NCI-H1092 treated with DMSO at 0.1 percent for 48 hours (cell line): Measurements from ENCODE around the gene TMPRSS5.
A peak's percentile ranks its signal among the peaks of the same experiment; 100 is the strongest.
"Not testable (repeated sequence)": the region's sequence is repeated elsewhere in the genome, so short reads cannot be mapped to it uniquely, and the experiment has no call there.

Experiments
- DNase-seq: peaks from one replicate; lab custom pipeline; 2025; lab: John Stamatoyannopoulos, UW

Gene TMPRSS5

DNA sequence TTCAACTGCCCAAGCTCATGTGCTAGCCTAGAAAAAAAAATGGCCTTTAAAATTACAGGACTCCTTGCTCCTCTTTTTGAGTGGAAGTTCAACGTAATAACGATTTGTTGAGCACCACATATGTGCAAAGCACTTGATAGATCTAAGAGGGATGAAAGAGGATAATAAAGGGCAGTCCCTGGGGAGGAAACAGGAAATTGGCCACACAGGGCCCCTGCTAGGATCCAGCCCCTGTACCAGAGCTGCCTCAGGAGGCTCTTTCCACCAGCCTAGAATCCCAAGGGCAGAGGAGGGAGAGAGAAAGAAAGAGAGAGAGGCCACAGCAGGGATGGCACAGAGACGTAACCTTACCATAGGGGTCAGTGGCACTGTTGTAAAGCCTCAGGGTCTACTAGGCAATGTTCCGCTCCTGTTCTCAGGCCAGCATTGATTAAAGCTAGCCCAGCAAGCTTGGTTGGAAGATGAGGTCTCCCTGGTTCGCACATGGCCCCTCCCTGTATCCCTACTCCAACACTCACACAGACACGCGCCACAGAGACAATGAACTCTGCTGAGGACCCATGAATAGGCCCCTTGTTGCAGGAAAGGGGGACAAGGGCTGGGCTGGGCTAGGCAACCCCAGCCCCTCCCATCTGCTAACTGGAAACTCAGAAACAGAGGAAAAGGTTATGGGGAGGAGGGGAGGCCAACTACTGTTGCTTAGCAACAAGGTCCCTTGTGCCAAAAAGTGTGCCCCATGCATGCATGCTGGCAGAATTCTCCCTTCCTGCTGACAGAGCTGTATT is at the start of gene TMPRSS5:
TSS of gene TMPRSS5 (minus strand) at position 438 of the 785 bp plus-strand sequence. CDS start at position 354, 84 bp downstream.
- DNase-seq = peak; percentile 31

DNA sequence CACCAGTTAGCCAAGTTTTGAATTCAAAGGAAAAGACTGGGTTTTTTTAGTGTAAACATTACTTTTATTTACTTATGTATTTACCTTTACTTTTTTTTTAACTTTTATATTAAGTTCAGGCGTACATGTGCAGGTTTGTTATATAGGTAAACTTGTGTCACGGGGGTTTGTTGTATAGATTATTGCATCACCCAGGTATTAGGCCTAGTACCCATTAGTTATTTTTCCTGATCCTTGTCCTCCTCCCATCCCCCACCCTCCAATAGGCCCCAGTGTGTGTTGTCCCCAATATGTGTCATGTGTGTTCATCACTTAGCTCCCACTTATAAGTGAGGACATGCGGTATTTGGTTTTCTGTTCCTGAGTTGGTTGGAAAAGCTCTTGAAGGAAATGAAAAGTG is 46.8 kb upstream of the TMPRSS5 start:
- DNase-seq = no peak

DNA sequence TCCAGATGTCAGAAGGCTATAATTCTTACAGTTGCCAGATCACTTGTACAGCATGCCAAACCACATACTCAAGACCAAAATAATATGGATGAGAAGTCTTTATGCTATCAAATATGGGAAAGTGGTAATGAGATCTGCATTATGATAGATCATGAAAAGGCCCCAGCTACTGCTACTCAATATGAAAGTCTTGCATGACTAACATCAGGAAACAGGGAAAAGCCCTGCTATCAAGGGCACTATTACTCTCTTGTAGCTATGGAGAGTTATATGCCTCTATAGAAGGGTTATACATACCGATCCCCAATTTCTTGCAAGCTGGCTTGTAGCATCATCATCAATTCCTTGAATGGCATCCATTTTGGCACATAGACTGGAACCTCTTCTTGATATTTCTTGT is 30.2 kb upstream of the TMPRSS5 start:
- no peak for DNase-seq

DNA sequence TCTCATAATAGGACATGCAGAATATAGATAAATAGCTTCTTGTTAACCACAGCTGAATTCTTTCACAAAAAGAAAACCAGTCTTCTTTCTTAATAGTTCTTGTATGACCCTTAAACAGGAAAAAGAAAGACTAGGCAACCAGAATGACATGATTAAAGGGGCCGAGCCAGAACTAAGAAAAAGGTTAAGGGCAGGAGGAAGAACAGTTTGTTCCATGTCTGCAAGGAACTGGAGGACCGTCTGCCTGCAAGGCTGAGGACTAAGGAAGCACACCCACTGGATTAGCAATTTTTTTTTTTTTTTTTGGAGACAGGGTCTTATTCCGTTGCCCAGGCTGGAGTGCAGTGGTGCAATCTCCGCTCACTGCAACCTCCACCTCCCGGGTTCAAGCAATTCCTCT is 26.0 kb upstream of the TMPRSS5 start:
- no peak for DNase-seq

DNA sequence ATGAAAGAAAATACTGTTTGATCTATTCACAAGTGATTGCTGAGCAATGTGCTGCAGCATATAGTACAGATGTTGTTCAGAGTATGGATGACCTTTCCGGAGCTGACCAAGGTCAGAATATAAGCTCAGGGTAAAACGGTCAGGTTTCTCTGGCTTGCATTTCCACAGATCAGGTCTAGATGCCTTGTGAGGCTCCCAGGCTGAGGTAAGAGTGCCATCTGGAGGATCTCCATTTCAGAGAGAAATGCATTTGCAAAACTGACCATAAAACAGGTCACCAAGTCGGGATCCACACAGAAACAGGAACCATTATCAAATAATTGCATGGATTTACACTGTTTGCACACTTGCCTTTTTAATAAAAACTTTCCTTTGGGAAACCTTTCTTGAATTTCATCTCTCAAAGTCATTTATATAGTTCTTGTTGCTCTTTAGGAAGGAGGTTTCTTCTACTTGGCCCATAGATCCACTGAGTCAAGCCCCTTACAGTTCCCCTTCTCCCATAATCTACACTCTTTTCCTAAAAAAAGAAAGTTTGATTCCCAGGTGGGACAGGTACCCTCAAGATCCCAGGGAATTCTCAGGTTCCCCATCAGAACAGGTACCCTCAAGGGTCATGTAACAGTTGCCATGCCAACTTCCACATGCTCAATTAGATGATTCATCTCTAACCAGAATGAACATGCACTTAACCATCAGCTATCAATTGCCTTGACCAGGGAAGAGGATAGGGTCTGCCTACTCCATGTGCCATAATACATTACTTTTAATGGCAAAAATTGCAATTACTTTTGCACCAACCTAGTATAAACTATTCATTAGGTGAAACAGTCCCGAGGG is 25.0 kb upstream of the TMPRSS5 start:
- peak; percentile 74 for DNase-seq

DNA sequence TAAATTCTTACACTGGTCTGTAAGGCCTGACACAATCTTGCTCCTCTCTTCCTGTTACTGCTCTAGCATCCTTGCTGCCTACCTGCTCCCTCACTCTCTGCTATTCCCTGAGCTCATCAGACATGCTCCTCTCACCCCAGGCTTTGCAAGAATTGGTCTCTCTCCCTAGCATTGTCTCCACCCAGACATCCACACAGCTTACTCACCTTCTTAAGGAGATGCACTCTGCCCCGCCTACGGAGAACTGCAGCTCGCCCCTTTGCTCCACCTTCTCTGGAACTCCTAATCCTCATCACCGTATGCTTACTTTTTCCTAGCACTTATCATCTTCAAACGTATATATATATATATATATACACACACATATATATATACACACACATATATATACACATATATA is 23.3 kb upstream of the TMPRSS5 start:
- no peak for DNase-seq

DNA sequence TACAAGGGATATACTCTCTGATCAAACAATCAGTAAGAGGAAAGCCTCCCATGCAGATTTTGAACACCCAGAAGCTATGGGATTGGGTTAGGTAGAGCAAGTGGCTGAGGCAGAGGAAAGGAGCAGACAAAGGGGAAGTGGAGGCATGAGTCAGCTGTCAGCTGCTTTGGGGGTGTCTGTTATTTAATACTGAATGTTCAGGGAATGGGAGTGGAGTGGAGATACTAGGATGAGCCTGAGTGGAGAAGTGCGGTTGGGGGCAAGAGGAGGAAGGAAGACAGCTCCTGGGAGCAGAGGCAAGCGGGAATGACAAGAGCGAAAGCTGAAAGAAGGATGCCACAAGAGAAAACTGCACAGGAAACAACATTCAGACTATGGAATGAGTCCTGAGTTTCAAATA is 22.7 kb upstream of the TMPRSS5 start:
- DNase-seq = no peak

DNA sequence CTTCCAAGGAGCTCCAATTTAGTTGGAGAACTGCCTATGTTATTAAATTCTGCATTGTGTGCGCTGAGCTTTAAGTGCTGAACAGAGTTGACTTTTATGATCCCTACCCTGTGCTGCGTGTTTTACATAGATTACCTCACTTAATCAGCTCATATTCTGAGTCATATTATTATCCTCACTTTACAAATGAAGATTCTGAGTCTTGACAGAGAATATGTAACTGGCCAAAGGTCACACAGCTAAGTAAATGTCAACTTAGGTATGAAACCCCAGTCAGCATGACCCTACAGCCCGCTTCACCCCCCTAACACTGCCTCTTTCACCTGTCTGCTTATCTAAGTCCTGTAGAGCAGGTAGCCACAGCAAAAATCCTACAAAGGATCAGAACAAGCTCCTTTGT is 19.8 kb upstream of the TMPRSS5 start:
- no peak for DNase-seq

DNA sequence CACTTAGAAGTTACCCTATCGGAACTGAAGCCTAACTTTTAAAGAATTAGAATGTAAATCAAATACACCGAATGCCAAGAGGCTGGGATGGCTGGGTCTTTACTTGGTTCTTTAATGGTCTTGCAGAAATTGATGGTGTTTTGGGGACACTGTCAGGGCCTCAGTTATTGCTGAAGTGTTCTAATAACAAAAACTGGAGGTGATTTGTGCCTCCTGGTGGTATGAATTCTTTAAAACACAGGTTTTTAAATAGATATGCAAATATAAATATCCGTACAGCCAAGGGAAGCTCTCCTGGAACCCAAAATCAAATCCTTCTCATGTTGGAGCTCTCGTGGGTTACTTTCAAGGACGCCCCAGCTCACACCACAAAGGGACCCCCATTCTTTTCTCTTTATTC is 19.3 kb upstream of the TMPRSS5 start:
- no peak for DNase-seq

DNA sequence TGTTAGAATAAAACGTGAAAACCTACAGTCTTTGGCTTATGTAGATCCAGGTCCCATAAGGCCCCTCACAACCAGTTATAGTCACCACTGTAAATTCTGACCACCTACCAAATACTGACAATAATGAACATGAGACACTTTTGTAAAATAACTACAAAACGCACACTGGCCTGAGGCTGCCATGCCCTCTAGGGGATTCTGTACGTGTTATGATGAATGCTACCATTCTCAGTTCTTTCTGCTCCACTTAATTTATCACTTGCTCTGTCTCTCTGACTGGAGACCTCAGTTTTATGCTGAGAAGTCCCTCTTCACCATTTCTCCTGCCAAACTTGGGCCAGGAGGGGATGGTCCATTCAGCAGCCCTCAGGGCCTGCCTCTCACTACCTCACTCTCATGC is 18.7 kb upstream of the TMPRSS5 start:
- no peak for DNase-seq

DNA sequence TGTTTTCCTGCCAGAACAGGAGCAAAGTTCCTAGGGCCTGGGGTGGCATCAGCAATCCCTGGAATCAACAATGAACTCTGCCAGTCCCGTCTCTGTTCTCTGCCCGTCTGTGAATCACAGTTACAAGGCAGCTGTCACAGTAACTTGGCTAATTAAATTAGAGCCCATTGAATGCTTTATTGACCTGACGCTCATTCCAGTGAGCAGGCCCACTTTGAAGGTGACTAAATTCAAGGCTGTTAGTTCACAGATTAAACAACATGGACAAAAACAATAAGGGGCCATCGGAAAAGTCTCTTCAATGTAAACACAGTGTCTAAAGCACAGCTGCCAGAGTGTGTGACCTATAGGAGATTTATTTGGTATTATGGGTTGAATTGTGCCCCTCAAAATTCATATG is 17.7 kb upstream of the TMPRSS5 start:
- DNase-seq = no peak

DNA sequence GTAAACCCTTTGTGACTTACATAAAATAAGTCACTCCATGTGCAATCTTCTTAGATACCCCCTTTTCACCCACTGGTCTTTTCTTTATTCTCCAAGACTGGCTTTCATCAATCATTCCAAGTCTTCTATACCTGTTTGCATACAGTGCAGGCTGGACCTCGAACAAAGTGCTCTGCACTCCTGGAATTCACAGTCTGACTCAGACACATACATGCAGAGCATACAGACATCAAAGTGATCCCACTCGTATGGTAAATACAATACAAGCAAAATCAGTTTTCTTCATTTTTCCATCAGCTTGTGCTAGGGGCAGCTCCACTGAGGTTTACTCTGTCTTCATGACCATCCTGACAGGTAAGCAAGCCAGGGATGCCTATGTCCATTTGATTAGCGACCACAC is 16.8 kb upstream of the TMPRSS5 start:
- no peak for DNase-seq

DNA sequence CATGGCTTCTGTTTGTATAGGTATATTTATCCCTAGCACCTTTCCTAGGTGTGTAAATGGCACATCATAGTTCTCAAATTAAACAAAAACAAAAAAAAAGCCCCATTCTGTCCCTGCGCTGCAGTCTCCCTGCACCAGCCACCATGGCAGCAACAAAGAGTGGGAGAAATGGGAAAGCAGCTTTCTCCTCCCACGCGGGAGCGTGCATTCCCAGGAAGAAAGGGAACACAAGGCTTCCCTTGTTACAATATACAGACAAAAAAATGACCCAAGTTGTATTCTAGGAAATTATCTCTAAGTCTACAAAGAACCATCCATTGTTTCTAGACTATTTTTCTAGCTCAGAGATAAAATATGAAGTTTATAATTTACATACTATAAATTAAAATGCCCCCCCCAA is 16.1 kb upstream of the TMPRSS5 start:
- DNase-seq = no peak

DNA sequence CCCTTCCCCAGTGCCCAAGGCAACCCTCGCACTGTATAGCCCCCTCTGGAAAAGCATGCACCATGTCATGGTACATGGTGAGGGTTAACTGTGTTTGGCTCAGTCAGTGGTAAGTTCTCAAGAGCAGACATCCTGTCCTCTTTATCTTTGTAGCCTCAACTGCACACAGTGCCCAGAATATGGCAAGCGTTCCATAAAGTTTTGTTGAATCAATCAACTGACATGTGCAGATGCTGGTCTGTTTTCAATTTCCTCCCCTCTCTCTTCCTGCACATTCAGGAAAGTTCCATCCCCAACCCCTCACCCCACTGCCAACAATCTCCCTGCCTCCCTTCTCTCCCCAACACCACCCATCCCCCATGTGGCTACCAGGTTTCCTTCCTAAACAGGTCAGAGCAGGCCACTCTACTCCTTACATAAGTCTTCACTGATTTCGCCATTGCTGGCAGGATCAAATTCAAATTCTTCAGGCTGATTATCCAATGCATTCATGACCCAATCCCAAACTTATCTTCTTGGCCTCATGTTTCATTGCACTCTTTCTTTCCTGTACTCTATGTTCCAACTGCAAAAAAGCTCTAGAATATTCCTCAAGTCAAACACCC is 15.5 kb upstream of the TMPRSS5 start:
- no peak for DNase-seq

DNA sequence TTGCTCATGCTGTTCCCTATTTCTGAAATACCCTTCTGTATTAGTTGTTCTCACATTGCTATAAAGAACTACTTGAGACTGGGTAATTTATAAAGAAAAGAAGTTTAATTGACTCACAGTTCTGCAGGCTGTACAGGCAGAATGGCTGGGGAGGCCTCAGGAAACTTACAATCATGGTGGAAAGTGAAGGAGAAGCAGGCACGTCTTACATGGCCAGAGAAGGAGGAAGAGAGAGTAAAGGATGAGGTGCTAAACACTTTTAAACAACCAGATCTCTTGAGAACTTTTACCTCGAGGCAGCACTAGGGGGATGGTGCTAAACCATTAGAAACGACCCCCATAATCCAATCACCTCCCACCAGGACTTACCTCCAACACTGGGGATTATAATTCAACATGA is 14.4 kb upstream of the TMPRSS5 start:
- DNase-seq = not testable (repeated sequence)

DNA sequence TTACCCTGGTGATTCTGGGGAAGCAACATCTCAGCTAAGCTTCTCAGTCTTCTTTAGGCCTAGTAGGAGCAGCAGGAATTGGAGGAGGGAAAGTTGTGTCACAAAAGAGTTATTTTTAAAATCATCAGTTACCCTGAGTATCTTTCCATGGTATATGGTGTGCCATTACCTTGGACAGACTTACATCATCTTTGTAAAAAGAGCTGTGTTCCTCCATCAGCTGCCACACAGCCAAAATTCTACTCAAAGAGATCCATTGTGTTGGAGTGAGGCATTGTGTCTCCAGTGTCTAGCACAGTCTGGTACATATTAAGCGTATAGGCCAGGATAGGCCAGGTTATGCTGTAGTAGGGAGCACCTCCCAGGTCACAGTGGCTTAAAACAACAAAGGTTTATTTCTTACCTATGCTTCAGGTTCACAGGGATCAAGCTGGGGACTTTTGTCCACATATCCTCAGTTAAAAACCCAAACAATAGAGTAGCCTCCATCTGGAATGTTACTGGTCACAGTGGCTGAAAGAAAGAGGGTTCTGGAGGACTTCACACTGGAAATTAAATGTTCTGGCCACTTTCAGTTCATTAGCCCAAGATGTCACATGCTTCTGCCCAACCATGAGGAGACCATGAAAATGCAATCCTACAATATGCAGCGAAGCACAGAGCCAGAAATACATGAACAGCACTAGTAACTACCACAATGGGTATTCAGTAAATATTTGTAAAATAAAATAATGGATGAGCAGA is 9.9 kb upstream of the TMPRSS5 start:
- DNase-seq = no peak

DNA sequence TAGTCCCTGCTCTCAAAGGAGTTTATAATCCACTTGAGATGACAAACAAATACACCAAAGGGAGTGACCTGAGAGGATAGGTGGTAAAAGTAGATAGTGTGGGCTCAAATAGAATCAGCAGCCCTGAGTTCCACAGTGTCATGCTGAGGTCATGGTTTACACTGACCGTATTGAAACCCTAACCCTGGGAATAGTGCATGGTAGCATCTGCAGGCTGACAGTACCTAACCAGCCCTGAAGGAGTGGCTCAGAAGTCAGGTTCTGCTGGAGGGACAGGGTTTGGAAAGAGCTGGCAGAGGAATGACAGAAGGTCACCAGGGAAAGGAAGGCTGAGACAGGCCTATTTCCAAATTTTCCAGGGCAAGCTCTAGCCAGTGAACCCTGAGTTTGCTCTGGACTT is 9.2 kb upstream of the TMPRSS5 start:
- no peak for DNase-seq

DNA sequence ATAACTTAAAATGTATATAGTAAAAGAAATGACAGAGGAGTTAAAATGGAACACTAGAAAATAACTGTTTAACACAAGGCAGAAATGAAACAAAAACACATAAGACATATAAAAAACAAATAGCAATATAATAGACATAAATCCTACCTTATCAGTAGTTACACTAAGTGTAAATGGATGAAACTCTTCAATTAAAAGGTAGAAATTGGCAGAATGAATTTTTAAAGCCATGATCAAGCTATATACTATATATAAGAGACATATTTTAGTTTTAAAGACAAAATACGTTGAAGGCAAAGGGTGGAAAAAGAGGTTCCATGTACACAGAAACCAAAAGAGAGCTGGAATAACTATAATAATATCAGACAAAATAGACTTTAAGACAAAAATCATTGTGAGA is 4.9 kb upstream of the TMPRSS5 start:
- DNase-seq = no peak

DNA sequence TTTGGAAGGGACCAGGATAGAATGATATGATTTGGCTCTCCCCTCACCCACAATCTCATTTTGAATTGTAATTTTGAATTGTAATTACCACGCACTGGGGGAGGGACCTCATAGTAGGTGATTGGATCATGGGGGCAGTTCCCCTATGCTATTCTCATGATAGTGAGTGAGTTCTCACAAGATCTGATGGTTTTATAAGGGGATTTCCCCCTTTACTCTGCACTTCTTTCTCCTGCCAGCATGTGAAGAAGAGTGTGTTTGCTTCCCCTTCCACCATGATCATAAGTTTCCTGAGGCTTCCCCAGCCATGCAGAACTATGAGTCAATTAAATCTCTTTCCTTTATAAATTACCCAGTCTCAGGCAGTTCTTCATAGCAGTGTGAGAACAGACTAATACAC is 2.6 kb downstream of the TMPRSS5 start:
- DNase-seq = not testable (repeated sequence)

DNA sequence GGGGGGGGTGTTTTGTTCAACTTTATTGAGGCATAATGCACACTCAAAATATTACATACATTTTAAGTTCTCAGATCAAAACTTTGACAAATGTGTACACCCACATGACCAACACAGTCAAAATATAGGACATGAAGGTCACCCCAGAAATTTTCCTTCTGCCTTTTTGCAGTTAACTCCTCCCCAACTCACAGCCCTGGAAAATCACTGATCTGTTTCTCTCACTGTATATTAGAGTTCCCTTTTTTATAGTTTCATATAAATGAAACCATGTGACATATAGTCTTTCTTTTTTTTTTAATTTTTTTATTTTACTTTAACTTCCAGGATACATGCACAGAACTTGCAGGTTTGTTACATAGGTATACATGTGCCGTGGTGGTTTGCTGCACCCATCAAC is 4.6 kb downstream of the TMPRSS5 start:
- DNase-seq = no peak

DNA sequence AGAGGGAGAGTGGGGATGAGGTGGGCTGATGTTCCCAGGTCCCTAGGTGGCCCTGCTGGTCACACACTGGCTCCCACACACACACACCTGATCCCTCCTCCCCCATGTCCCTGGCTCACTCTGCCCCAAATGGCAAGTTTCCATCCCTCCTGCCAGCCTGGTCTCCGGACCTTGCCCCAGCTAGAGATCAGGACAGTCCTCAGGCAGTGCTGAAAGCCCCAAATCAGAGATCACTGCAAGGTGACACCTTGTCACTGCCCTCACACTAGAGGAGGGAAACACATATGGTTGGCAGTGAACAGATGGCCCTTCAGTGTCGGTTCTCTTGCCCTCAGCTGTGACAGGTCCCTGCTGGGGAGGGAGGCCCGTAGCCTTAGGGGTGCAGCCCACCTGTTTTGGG is 7.6 kb downstream of the TMPRSS5 start:
- DNase-seq = no peak

DNA sequence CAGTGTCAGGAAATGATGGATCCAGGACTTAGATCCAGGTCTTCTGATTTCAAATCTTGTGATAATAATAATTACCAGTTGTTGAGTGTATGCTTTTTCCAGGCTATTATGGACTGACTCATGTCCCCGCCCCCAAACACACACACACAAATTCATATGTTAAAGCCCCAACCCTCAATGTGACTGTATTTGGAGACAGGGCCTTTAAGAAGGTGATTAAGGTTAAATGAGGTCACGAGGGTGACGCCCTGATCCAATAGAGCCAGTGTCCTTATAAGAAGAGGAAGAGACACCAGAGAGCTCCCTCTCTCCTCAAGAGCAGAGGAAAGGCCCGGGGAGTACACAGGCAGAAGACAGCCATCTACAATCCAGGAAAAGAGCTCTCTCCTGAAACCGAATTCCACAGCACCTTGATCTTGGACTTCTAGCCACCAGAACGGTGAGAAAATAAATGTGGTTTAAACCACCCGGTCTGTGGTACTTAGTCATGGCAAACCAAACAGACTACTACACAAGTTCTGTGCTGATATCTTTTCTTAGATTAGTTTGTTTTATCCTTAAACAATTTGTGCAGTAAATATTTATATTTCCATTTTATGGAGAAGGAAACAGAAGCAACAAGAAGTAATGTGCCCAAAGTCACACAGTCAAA is 8.2 kb downstream of the TMPRSS5 start:
- no peak for DNase-seq
